Esophagus muscularis mucosa (tissue), 4 donors: ENCODE measurements around the gene CAMTA1. TPM values are rescaled to one million over a fixed set of nuclear protein-coding genes. Genes with fewer than 3 reads are reported as not detected.

Experiments
- DNase-seq: peaks from one replicate; pipeline ENCODE4 v3.0.0-alpha.2; 2017; ENCODE audit errors: extremely low spot score
- H3K27ac ChIP-seq, 4 donors: fragments of 200-600 bp; sonication (generic); replicated peaks in 1 of 4; 1 replicate in 3 of 4; 2 replicates in 1 of 4; pipeline ENCODE4 v1.5.1; 2016 to 2019; ENCODE audit warnings: mild to moderate bottlenecking in 1 of 4
- H3K27me3 ChIP-seq, 4 donors: fragments of 200-600 bp; sonication (generic); one replicate each; pipeline versions ENCODE4 v1.5.1 to v1.6.0; 2016 to 2019
- H3K36me3 ChIP-seq, 4 donors: fragments of 200-600 bp; sonication (generic); one replicate each; pipeline ENCODE4 v1.5.1; 2016 to 2019
- H3K4me1 ChIP-seq, 4 donors: fragments of 200-600 bp; sonication (generic); one replicate each; pipeline ENCODE4 v1.5.1; 2016 to 2019
- H3K4me3 ChIP-seq, 4 donors: fragments of 200-600 bp; sonication (generic); 1 replicate in 2 of 4; 2 replicates in 2 of 4; pipeline ENCODE4 v1.5.1; 2016 to 2019; ENCODE audit warnings: mild to moderate bottlenecking in 4 of 4, moderate library complexity in 1 of 4
- H3K9me3 ChIP-seq, 4 donors: fragments of 200-600 bp; sonication (generic); 1 replicate in 3 of 4; 2 replicates in 1 of 4; pipeline ENCODE4 v1.5.1; 2016 to 2019
- CTCF ChIP-seq, 3 experiments: fragments of 200-600 bp in 2 of 3; fragments of 450-650 bp in 1 of 3; sonication (generic) in 2 of 3; IDR thresholded peaks; one replicate each; pipeline ENCODE4 v1.5.1; 2017 to 2019; ENCODE audit warnings: antibody characterized with exemption in 3 of 3, mild to moderate bottlenecking in 2 of 3, moderate library complexity in 1 of 3
- EP300 ChIP-seq: sonication (generic); formaldehyde crosslinking; IDR thresholded peaks from one replicate; pipeline ENCODE4 v1.6.1; 2017; ENCODE audit warnings: antibody characterized with exemption
- POLR2A ChIP-seq: fragments of 450-650 bp; IDR thresholded peaks from one replicate; pipeline ENCODE4 v1.6.1; 2017; ENCODE audit warnings: antibody characterized with exemption, moderate library complexity, mild to moderate bottlenecking, low read depth
- POLR2AphosphoS5 ChIP-seq, 2 donors: sonication (generic); formaldehyde crosslinking; IDR thresholded peaks; one replicate each; pipeline ENCODE4 v1.6.1; 2017; ENCODE audit warnings: antibody characterized with exemption in 2 of 2
- WGBS: methylation state at CpG from one replicate; pipeline ENCODE4 v1.1.5; 2018; 5-methylcytosine and 5-hydroxymethylcytosine counted together
- intact Hi-C: fragments of 100-400 bp; cut with DNase I; formaldehyde crosslinking; loops from one replicate; pipeline ENCODE4 v1.15.1; 2023
- total RNA-seq, 4 donors: library from RNA; depleted of rRNA; stranded (reverse); fragments of >200 nt; gene quantifications; one replicate each; pipeline versions ENCODE4 v1.1.0 to v1.2.1, GENCODE V29; 2016

The CAMTA1 gene
- total RNA-seq, 4 donors from 2014 or later = 109 to 226 (median 139) TPM

GRCh38 chr1:7351649-7352048, 566.4 kb downstream of the CAMTA1 start:
- Histone ChIP-seq H3K27me3 (peaks cover 0 to 7% (median 0%) of the 10 kb centered on the region in 4 donors), H3K27ac (no peak overlapping the region), H3K36me3 (no peaks in the 10 kb centered on the region), H3K4me3 (no peak overlapping the region), H3K9me3 (no peaks in the 10 kb centered on the region), H3K4me1 (no peaks in the 10 kb centered on the region)
- no peak for DNase-seq
- intact Hi-C loops = no loop called here
- WGBS = 84% methylated on average over 13 of the region's 13 CpGs
- TF ChIP-seq POLR2A = no peak
- no peak for TF ChIP-seq CTCF (IDR thresholded peaks at IDR 0.05)
- no peak for TF ChIP-seq EP300
- no peak for TF ChIP-seq POLR2AphosphoS5 (IDR thresholded peaks at IDR 0.05)

- WGBS = 89% methylated on average over 4 of the region's 4 CpGs
- no peak overlapping the region for H3K27ac ChIP-seq
- no peaks in the 10 kb centered on the region for H3K4me1 ChIP-seq
- H3K9me3 ChIP-seq = no peaks in the 10 kb centered on the region
- H3K36me3 ChIP-seq = no peaks in the 10 kb centered on the region
- TF ChIP-seq EP300 = no peak
- no peak for TF ChIP-seq CTCF (IDR thresholded peaks at IDR 0.05)
- TF ChIP-seq POLR2A = no peak
- TF ChIP-seq POLR2AphosphoS5 (IDR thresholded peaks at IDR 0.05) = no peak
- intact Hi-C loops = no loop called here
- peaks cover 0 to 8% (median 0%) of the 10 kb centered on the region in 4 donors for H3K27me3 ChIP-seq
- H3K4me3 ChIP-seq = no peak overlapping the region
- DNase-seq = no peak
Observed at GRCh38 chr1:7352364-7352763, 567.1 kb downstream of the CAMTA1 start.

GRCh38 chr1:7352974-7353373, 567.7 kb downstream of the CAMTA1 start:
- peaks cover 0 to 8% (median 0%) of the 10 kb centered on the region in 4 donors for H3K27me3 ChIP-seq
- H3K9me3 ChIP-seq = no peaks in the 10 kb centered on the region
- H3K4me1 ChIP-seq = no peaks in the 10 kb centered on the region
- TF ChIP-seq POLR2AphosphoS5 (IDR thresholded peaks at IDR 0.05) (no peak), POLR2A (no peak), EP300 (no peak), CTCF (IDR thresholded peaks at IDR 0.05) (no peak)
- intact Hi-C loops = no loop called here
- no peak overlapping the region for H3K27ac ChIP-seq
- no peak for DNase-seq
- WGBS = 91% methylated on average over 4 of the region's 4 CpGs
- H3K4me3 ChIP-seq = no peak overlapping the region
- no peaks in the 10 kb centered on the region for H3K36me3 ChIP-seq

- Histone ChIP-seq H3K27ac (no peak overlapping the region), H3K4me3 (no peak overlapping the region), H3K36me3 (no peaks in the 10 kb centered on the region), H3K4me1 (no peaks in the 10 kb centered on the region), H3K27me3 (peaks cover 0 to 8% (median 0%) of the 10 kb centered on the region in 4 donors), H3K9me3 (no peaks in the 10 kb centered on the region)
- TF ChIP-seq POLR2A (no peak), POLR2AphosphoS5 (IDR thresholded peaks at IDR 0.05) (no peak), EP300 (no peak), CTCF (IDR thresholded peaks at IDR 0.05) (no peak)
- DNase-seq = no peak
- intact Hi-C loops = no loop called here
- WGBS = 96% methylated on average over 2 of the region's 2 CpGs
Observed at GRCh38 chr1:7355646-7356045, 570.4 kb downstream of the CAMTA1 start.

- no peaks in the 10 kb centered on the region for H3K36me3 ChIP-seq
- H3K27ac ChIP-seq = no peak overlapping the region
- no peak for TF ChIP-seq EP300
- no peak for TF ChIP-seq CTCF (IDR thresholded peaks at IDR 0.05)
- no peak for TF ChIP-seq POLR2AphosphoS5 (IDR thresholded peaks at IDR 0.05)
- TF ChIP-seq POLR2A = no peak
- peaks cover 0 to 8% (median 0%) of the 10 kb centered on the region in 4 donors for H3K27me3 ChIP-seq
- WGBS = 90% methylated on average over 4 of the region's 5 CpGs
- H3K9me3 ChIP-seq = no peaks in the 10 kb centered on the region
- H3K4me3 ChIP-seq = no peak overlapping the region
- intact Hi-C loops = no loop called here
- DNase-seq = no peak
- no peaks in the 10 kb centered on the region for H3K4me1 ChIP-seq
Observed at GRCh38 chr1:7356079-7356478, 570.8 kb downstream of the CAMTA1 start.
